Measurements from ENCODE around the gene CPN1.

GRCh38 chr10:100008708-100009282 lies 72.9 kb downstream of the CPN1 start:
- TF ChIP-seq CTCF (IDR thresholded peaks at IDR 0.05; ENCODE audit: poor library complexity) (no peak), EZH2 (IDR thresholded peaks at IDR 0.05; ENCODE audit: borderline replicate concordance) (no peak)
